WERI-Rb-1 (cell line): Measurements from ENCODE around the gene ZNF625.
"Not testable (repeated sequence)": the region's sequence is repeated elsewhere in the genome, so short reads cannot be mapped to it uniquely, and the experiment has no call there.

Source experiments
- DNase-seq: peaks from one replicate; pipeline ENCODE4 v3.0.0-alpha.2; 2020
- H3K27ac ChIP-seq: fragments of 250-450 bp; sonication (Bioruptor Pico); 2 replicates; pipeline ENCODE4 v1.5.1; 2020; ENCODE audit warnings: mild to moderate bottlenecking, moderate library complexity
- H3K27me3 ChIP-seq: fragments of 250-450 bp; sonication (Bioruptor Pico); 2 replicates; pipeline ENCODE4 v1.5.1; 2021; ENCODE audit warnings: mild to moderate bottlenecking, low read depth, moderate library complexity; ENCODE audit not compliant: insufficient read depth, severe bottlenecking
- H3K36me3 ChIP-seq: fragments of 250-450 bp; sonication (Bioruptor Pico); 2 replicates; pipeline ENCODE4 v1.5.1; 2020; ENCODE audit warnings: mild to moderate bottlenecking, moderate library complexity
- H3K4me3 ChIP-seq: 2 replicates; pipeline ENCODE4 v1.5.1; 2011; ENCODE audit warnings: low read depth, mild to moderate bottlenecking, control low read depth, low read length
- H3K9me3 ChIP-seq: fragments of 250-450 bp; sonication (Bioruptor Pico); 2 replicates; pipeline ENCODE4 v1.5.1; 2021; ENCODE audit warnings: mild to moderate bottlenecking, moderate library complexity; ENCODE audit not compliant: severe bottlenecking
- TF ChIP-seq, protein P1 (sequence below): IDR thresholded peaks from 2 replicates; pipeline ENCODE4 v1.5.1; 2011; ENCODE audit warnings: low read depth, mild to moderate bottlenecking, control low read depth, inconsistent platforms, low read length

Gene ZNF625

DNA sequence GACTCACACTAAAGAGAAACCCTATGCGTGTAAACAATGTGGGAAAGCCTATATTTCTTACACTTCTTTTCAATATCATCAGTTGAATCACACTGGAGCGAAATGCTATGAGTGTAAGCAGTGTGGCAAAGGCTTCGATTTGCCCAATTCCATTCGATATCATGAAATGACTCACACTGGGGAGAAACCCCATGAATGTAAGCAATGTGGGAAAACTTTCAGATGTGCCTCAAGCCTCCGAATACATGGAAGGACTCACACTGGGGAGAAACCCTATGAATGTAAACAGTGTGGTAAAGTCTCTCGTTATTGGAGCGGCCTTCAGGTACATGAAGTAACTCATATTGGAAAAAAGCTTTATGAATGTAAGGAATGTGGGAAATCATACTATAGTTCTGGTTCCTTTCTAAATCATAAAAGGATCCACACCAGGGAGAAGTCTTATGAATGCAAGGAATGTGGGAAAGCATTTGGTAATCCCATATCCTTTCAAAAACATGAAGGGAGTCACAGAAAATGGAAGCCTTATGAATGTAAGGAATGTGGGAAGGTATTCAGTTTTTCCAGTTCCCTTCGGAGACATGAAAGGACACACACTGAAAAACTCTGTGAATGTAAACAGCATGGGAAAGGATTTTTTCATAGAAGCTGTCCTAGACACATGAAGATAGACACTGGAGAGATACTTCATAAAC, 44.4 kb downstream of the ZNF625 start:
- Histone ChIP-seq H3K4me3 (no peak overlapping the region), H3K27ac (no peak overlapping the region), H3K27me3 (no peaks in the 10 kb centered on the region), H3K9me3 (no peaks in the 10 kb centered on the region), H3K36me3 (no peaks in the 10 kb centered on the region)
- TF ChIP-seq, protein P1, sequence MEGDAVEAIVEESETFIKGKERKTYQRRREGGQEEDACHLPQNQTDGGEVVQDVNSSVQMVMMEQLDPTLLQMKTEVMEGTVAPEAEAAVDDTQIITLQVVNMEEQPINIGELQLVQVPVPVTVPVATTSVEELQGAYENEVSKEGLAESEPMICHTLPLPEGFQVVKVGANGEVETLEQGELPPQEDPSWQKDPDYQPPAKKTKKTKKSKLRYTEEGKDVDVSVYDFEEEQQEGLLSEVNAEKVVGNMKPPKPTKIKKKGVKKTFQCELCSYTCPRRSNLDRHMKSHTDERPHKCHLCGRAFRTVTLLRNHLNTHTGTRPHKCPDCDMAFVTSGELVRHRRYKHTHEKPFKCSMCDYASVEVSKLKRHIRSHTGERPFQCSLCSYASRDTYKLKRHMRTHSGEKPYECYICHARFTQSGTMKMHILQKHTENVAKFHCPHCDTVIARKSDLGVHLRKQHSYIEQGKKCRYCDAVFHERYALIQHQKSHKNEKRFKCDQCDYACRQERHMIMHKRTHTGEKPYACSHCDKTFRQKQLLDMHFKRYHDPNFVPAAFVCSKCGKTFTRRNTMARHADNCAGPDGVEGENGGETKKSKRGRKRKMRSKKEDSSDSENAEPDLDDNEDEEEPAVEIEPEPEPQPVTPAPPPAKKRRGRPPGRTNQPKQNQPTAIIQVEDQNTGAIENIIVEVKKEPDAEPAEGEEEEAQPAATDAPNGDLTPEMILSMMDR = no peak
- DNase-seq = no peak

DNA sequence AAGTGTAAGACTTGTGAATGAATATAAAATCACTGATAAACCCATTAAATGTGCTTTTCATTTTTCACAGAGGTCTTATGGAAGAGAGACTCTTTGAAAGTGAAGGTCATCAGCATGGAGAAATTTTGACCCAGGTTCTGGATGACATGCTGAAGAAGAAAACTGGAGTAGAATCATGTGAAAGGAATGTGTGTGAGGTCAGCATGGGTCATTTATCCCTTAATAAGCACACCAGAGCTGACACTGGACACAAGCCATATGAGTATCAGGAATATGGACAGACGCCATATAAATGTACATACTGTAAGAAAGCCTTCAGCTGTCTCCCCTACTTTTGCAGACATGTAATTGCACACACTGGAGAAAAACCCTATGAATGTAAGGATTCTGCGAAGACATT, 45.4 kb downstream of the ZNF625 start:
- Histone ChIP-seq H3K9me3 (no peaks in the 10 kb centered on the region), H3K27ac (no peak overlapping the region), H3K36me3 (no peaks in the 10 kb centered on the region), H3K4me3 (no peak overlapping the region), H3K27me3 (no peaks in the 10 kb centered on the region)
- TF ChIP-seq, protein P1 = no peak
- DNase-seq = no peak

DNA sequence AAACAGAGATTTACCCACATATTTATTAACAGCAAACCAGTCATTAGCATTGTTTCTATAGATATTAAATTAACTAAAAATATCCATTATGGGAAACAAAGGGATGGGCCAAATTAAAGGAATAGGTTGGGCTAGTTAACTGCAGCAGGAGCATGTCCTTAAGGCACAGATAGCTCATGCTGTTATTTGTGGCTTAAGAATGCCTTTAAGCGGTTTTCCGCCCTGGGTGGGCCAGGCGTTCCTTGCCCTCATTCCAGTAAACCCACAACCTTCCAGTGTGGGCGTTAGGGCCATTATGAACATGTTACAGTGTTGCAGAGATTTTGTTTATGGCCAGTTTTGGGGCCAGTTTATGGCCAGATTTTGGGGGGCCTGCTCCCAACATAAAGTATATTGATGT, 52.6 kb downstream of the ZNF625 start:
- H3K9me3 ChIP-seq, H3K36me3 ChIP-seq, DNase-seq, H3K27ac ChIP-seq, H3K4me3 ChIP-seq, H3K27me3 ChIP-seq: not testable (repeated sequence)

DNA sequence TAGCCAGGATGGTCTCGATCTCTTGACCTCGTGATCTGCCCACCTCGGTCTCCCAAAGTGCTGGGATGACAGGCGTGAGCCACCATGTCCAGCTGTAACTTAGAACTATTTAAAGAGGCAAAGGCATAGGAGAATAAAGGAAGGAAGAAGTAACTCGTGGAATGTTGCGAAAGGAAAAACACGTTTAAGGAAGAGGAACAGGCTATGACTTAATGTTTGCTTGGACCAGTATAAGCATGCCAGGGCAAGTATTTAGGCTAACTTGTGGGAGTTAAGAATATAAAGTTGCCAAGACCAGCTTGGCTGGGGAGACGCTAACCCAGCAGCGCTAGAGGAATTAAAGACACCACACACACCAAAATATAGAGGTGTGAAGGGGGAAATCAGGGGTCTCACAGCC, 58.5 kb downstream of the ZNF625 start:
- TF ChIP-seq, protein P1 = no peak
- Histone ChIP-seq H3K27me3 (no peaks in the 10 kb centered on the region), H3K4me3 (no peak overlapping the region), H3K9me3 (no peaks in the 10 kb centered on the region), H3K36me3 (no peaks in the 10 kb centered on the region), H3K27ac (no peak overlapping the region)
- no peak for DNase-seq

DNA sequence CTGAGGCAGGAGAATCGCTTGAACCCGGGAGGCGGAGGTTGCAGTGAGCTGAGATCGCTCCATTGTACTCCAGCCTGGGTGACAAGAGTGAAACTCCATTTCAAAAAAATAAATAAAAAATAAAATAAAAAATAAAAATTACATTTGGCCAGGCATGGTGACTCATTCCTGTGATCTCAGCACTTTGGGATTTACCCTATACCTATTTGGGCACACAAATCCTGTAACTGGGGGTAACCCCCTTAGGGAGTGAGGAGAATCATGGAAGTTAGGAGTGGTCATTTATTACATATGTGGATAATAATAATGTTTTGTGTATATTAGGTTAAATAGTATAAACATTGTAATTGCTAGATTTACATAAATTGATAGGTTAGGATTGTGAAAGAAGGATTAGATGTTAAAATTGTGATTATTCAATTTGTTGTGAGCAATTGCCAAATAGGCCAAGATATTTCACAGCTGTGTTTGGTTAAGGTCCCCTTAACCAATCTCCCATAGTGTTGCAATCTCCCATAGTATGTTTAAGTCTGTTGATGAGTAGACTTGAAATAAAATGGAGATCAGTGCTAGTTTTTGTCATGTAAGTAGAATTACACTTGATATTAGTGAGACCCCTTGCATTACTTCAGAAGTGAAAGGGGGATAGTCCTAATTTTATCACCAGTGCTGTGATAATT, 61.3 kb downstream of the ZNF625 start:
- TF ChIP-seq, protein P1 = no peak
- DNase-seq = no peak
- H3K27ac ChIP-seq = no peak overlapping the region
- H3K27me3 ChIP-seq = no peaks in the 10 kb centered on the region
- H3K4me3 ChIP-seq = no peak overlapping the region
- H3K9me3 ChIP-seq = no peaks in the 10 kb centered on the region
- no peaks in the 10 kb centered on the region for H3K36me3 ChIP-seq
